GM20431 (cell line): ENCODE data around the gene KCTD1.
"Not testable (repeated sequence)": the region's sequence is repeated elsewhere in the genome, so short reads cannot be mapped to it uniquely, and the experiment has no call there.

Experiments used
- in situ Hi-C: fragments of 300-500 bp; cut with MseI, MboI; formaldehyde crosslinking; loops from one replicate; pipeline ENCODE4 v1.15.0; 2020; ENCODE audit warnings: low sequenced_read_pairs; ENCODE audit not compliant: unreplicated experiment

Gene KCTD1

DNA sequence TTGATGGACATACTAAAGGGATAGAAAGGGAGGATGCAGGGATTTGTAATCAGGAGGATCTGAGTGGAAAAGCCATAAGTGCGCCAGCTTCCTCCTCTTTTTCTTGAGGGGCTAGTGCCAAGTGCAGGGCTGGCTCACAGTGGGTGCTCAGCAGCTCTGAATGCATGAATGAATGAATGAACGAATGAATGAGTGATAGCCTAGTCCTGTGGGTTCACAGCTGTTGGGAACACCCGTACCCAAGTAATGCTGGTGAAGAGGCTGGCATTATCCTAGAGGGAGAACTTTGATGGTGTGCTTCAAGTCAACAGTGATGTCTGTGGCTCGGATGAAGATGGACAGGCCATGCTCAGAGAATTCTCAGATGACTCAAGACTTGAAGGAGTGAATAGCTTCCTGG lies 108.8 kb downstream of the KCTD1 start:
- in situ Hi-C loops = no loop called here

GRCh38 chr18:26438980-26439379 lies 109.4 kb downstream of the KCTD1 start:
- in situ Hi-C loops = no loop called here

GRCh38 chr18:26437634-26438033 lies 110.7 kb downstream of the KCTD1 start:
- in situ Hi-C loops = not testable (repeated sequence)

GRCh38 chr18:26436176-26437051 lies 111.9 kb downstream of the KCTD1 start:
- in situ Hi-C loops = no loop called here

GRCh38 chr18:26435415-26436095 lies 112.8 kb downstream of the KCTD1 start:
- in situ Hi-C loops = no loop called here

DNA sequence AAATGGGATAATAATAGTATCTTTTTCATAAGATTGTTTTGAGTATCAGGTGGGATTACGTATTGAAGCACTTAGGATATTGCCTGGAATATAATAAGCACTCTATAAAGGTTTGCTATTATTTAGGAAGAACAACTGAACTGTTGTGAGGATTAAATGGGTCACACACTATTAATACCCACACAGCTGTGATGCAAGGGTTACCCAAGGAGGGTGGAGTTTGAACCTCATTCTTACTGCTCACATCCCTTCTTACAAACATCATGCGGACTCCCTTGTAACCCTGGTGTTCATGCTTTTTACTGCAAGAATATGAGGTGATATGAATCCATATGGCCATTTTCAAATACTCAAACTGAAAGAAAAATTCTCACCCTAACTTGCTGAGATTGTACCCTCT lies 113.5 kb downstream of the KCTD1 start:
- in situ Hi-C loops = no loop called here

- in situ Hi-C loops = no loop called here
Observed at GRCh38 chr18:26432651-26433424, 115.5 kb downstream of the KCTD1 start.

DNA sequence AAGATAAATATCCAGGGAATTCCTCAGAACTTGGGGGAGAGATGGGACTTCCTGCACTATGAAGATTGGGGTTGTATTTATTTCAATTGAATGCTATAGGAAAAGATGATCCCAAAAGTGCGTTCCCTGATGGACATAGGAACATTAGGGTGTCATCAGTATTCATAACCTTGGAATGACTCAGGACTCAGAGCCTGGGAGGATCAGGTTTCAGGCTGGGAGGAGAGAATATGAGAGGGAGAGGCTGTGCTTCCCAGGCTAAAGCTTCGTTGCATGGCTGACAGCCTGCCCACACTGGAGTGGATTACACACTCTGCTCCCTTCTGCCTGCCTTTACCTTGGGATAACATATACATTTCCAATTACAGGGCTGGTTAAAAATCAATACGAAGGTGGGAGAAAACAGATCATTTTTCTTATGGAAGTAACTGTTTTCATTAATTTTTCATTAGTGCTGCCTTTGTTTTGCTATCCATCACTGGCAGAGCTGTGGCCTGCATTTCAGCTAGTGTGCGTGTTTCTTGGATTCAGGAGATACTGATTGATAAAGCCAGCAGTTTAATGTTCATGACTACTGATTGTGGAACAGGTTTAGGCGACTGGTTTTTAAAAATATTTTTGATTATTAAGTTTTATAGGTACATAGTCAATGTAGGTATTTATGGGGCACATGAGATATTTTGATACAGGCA lies 118.7 kb downstream of the KCTD1 start:
- in situ Hi-C loops = no loop called here

GRCh38 chr18:26425148-26425531 lies 123.2 kb downstream of the KCTD1 start:
- in situ Hi-C loops = no loop called here

DNA sequence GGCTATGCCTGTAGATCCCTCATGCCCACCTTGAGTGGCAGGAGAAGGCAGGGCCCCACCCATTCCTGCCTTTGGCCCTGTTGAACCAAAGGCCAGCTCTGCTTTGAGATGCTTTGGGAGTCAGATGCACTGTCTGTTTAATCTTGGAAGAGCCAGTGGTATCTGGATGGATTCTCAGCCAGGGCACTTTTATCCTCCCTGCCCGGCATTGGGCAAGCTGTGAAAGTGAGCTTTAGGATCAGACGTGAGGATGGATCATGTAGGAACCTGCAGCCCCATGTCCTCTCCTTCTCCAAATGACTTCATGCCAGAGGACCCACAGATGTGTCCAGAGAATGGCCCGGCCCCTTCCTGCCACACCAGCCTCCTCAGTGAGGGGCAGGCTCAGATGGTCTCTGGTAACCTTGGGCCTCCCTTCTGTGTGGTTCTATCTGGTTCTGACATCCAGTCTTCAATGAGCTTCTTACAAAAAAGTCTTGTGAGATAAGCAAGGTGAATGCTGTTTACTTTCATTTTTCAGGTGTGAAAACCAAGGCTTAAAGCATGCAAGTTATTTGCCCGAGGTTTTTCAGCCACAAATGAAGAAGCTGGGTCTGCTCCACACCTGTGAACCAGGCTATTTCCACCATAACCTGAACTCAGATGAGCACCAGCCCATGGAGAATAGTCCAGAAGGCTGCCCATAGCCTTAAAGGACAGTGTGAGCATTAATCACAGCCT lies 123.8 kb downstream of the KCTD1 start:
- in situ Hi-C loops = loop anchor here (25.0 kb wide), 3 partner anchors 88 to 1163 kb away; no protein-coding TSS in a partner anchor

DNA sequence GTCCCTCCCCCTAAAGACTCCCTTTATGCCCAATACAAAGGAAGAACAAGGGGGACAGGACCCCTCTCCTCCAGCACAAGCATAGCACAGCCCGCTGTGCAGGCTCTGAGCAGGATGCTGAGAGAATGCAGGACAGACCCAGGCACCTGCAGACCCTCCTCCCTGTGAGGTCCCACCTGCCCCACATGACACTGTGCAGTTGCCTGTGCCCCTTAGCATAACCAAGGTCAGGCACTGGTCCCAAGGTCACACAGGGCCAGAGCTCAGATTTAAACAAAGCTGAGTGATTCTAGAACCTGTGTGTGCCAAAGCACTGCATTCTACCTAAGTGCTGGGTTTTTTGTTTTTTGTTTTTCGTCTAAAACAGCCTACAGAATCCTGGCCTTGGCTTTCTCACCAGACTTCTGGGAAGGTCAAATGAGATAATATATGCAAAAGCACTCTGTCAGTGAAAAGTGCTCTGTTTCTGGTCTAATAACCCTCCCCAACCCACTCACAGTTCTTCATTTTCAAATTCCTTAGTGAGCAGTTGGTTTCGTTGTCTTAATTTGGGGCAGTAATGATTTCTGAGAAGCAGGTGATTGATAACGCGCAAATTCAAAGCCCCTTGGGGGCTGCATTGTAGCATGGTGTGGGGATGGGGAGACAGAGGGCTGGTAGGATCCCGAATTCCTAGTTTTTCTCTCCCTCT lies 125.7 kb downstream of the KCTD1 start:
- in situ Hi-C loops = loop anchor here (25.0 kb wide), 3 partner anchors 90 to 1165 kb away; no protein-coding TSS in a partner anchor

DNA sequence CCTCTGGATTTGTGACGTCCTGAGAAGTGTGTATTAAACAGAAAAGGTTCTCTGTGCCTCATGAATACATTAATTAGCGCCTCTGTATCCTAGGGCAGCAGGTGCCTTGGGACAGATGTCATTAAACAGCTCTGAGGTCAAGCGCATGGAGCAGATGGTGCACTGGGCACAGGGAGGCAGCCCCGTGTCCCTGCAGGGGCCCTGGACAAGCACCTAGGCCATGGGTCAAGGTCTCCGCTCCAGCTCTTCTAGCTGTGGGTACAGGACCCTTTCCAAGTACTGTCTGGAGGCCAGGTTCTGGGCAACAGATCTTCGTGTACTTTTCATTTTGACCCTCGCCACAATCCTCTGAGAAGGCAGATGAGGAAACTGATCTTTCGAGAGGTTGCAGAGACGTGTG lies 126.4 kb downstream of the KCTD1 start:
- in situ Hi-C loops = loop anchor here (25.0 kb wide), 3 partner anchors 90 to 1165 kb away; no protein-coding TSS in a partner anchor

- in situ Hi-C loops = loop anchor here (25.0 kb wide), 3 partner anchors 91 to 1166 kb away; no protein-coding TSS in a partner anchor
Observed at GRCh38 chr18:26421503-26421902, 126.8 kb downstream of the KCTD1 start.

DNA sequence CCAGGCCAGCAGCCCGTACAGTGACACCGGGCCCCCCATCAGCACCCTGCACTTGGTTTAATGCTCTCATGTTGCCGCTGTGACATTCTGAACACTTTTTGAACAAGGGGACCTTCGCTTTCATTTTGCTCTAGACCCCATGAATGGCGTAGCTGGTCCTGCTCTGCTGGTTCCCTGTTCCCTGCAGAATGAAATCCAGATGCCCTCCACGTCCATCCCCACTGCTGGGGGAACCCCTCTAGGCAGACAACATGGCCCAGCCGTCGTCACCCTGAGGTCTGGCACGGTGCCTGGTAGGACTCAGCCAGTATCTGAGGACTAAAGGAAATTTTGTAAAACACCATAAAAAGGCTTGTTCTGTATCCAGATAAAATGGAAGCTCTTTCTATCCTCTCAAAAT lies 128.6 kb downstream of the KCTD1 start:
- in situ Hi-C loops = loop anchor here (25.0 kb wide), 3 partner anchors 93 to 1168 kb away; no protein-coding TSS in a partner anchor

- in situ Hi-C loops = loop anchor here (25.0 kb wide), 3 partner anchors 94 to 1169 kb away; no protein-coding TSS in a partner anchor
Observed at GRCh38 chr18:26418225-26418624, 130.1 kb downstream of the KCTD1 start.

DNA sequence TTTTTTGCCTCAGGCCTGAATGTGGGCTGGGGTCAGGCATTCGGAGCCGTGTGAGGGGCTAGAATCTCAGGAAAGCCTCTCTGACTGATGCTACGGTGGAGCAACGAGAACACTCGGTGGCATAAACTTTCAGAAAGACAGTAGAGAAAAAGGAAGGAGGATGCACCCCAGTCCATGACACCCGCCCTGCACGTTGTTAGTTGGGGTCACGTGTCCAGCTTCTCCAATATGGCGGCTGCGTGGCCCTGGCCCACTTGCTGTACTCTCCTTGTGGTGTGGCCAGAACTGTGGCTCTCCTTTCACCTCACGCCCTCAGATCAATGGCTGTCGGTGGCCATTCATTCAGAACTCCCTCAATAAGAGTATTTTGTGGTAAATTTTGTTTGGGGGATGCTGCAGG lies 131.2 kb downstream of the KCTD1 start:
- in situ Hi-C loops = loop anchor here (25.0 kb wide), 3 partner anchors 95 to 1170 kb away; no protein-coding TSS in a partner anchor

- in situ Hi-C loops = loop anchor here (25.0 kb wide), 3 partner anchors 96 to 1171 kb away; no protein-coding TSS in a partner anchor
Observed at GRCh38 chr18:26416652-26417150, 131.7 kb downstream of the KCTD1 start.

GRCh38 chr18:26415631-26416030 lies 132.7 kb downstream of the KCTD1 start:
- in situ Hi-C loops = loop anchor here (25.0 kb wide), 3 partner anchors 97 to 1172 kb away; no protein-coding TSS in a partner anchor
